ENCODE data around the gene PGK1.

GRCh38 chrX:78119521-78120227, 15.6 kb downstream of the PGK1 start:
- no peak for TF ChIP-seq EZH2 (IDR thresholded peaks at IDR 0.05)
- TF ChIP-seq POLR2AphosphoS5 (IDR thresholded peaks at IDR 0.05; ENCODE audit: borderline replicate concordance, low read depth, low read length), result no peak

Data from SK-N-MC (cell line).